Cerebellar nuclear complex (tissue), 1 donor: ENCODE results near the gene NDUFB2.
"Not testable (repeated sequence)": the region's sequence is repeated elsewhere in the genome, so short reads cannot be mapped to it uniquely, and the experiment has no call there.

Experiments used
- DNase-seq, 2 experiments: peaks; one replicate each; lab custom pipeline; 2025; lab: John Stamatoyannopoulos, UW

NDUFB2 gene

GRCh38 chr7:140672382-140673062, 24.0 kb upstream of the NDUFB2 start, which contains the start of gene ADCK2:
TSS of gene ADCK2 (plus strand) at chr7:140672945. CDS start at chr7:140673331, 386 bp downstream.
- no peak for DNase-seq

DNA sequence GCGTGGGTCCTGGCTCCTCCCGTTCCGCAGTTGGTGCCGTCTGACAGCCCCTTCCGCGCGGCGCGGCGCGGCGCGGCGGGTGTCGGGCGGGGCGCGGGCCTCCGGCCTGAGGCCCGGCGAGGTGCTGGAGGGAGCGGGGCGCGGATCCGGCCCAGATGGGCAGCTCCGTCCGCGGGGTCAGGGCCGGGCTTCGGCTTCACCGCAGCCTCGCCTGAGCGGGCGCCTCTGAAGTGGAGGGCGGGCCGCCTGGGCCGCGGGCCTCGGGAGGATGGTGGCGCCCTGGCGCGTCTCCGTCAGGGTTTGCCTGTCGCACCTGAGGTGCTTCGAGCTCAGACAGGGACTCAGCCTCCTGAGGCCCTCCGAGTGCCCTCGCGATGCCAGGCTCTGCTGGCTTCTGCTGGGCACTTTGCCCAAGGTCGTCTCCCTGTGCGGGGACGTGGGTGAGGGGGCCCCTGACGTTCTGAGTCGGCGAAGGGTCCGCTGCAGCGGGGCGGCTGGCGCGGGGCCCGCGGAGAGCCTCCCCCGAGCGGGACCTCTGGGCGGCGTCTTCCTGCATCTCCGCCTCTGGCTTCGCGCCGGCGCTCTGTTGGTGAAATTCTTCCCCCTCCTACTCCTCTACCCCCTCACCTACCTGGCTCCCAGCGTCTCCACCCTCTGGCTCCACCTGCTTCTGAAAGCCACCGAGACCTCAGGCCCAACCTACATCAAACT, 23.3 kb upstream of the NDUFB2 start:
- DNase-seq: no peak

- no peak for DNase-seq
Measured at GRCh38 chr7:140673774-140674155, 22.7 kb upstream of the NDUFB2 start.

- no peak for DNase-seq
Measured at GRCh38 chr7:140674356-140674800, 22.1 kb upstream of the NDUFB2 start.

DNA sequence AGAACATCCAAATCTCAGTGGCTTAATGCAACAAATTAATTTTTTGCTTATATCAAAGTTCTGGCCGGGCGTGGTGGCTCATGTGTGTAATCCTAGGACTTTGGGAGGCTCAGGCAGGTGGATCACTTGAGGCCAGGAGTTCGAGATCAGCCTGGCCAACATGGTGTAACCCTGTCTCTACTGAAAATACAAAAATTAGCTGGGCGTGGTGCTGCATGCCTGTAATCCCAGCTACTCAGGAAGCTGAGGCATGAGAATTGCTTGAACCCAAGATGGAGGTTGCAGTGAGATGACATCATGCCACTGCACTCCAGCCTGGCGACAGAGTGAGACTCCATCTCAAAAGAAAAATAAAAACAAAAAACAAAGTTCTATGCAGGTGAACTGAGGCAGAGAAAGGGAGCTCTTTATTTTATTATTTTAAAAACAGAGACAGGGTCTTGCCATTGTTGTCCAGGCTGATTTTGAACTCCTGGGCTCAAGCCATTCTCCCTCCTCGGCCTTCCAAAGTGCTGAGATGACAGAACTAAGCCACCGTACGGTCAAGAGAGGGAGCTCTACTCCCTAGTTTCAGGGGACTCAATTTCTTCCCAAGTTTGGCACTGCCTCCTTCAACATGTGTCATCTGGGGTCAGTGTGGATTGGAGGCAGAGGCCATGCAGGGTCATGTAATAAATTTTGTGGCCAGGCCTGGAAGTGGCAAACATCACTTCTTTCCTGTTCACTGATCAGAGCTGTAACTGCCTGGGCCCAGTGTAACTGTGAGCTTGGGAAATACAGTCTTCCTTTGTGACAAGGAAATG, 21.4 kb upstream of the NDUFB2 start:
- DNase-seq: no peak

DNA sequence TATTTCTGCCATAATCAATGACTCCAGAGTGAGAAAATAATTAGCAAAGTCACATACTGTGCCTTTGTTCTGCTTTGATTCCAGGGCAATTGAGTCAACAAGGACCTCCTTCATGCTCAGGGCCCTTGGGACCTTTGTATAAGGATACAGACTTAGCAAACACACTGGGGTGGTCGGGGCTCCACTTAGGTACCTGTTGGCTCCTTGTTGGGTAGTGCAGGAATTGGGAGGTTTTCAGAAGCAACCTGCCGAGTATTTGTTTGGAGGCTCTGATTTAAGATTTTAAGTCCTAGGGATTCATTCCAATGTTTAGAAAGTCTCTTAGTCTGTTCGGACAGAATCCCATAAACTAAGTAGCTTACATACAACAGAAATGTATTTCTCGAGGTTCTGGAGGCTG, 20.8 kb upstream of the NDUFB2 start:
- DNase-seq: no peak

DNA sequence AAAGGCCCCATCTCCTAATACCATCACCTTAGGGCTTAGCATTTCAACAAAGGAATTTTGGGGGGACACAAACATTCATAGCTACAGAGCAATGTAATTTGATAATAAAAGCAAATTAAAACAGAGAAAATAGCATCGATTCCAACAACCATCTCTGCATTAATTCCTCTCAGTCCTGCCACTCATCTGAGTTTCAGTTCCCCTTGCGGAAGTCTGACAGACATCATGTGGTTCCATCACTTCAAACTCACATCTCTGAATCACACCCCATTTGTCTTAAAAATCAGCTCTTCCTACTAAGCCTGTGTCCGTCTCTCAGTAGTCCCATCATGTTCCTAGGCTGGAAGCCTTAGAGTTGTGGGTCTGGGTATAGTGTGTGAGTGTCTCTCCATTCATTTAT, 20.2 kb upstream of the NDUFB2 start:
- DNase-seq: no peak

- not testable (repeated sequence) for DNase-seq
Measured at GRCh38 chr7:140676956-140677355, 19.6 kb upstream of the NDUFB2 start.

DNA sequence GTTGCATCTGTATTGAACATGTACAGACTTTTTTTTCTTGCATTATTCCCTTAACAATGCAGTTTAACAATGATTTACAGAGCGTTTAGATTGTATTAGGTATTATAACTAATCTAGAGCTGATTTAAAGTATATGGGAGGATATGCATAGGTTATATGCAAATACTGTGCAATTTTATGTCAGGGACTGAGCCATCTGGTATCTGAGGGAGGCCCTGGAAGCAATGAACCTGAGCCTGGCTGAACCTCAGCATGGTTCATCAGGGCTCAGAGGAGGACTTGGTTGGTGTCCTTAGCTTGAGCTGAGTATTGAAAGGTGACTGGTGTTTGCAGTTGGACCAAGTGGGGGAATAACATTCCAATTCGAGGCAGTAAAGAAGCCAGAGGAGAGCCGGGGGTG, 19.0 kb upstream of the NDUFB2 start:
- no peak for DNase-seq

GRCh38 chr7:140678081-140678815, 18.3 kb upstream of the NDUFB2 start:
- DNase-seq: no peak

DNA sequence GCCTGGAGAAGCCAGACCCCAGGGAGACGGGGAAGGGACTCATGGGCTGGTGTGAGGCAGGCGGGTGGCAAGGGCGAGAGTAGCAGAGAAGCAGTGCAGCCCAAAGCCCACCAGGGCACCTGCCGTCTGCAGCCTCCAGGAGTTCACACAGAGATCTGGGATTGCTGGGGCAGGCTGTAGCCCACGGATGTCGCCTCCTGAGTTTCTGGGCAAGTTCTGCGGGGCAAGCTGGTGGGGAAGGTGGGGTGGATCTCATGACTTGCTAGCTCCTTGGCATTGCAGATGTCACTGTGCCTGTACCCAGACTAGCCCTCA, 17.7 kb upstream of the NDUFB2 start:
- no peak for DNase-seq

DNA sequence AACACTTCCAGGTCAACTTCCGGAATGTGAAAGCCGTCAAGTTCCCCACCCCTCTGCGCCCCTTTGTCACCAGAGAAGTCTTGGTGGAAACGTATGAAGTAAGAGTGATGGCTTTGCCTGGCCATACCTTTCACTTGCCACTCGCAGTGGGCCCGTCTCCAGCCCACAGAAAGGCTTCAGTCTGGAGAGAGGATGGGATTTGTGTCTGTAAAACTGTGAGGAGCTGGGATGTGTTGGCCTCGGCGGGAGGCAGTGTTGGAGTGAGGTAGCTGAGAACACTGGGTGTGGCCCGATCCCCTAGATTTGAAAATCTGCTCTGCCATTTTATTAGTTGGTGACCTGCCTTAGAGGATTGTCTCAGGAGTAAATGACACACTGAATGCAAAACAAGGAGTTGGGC, 17.3 kb upstream of the NDUFB2 start:
- DNase-seq: no peak

DNA sequence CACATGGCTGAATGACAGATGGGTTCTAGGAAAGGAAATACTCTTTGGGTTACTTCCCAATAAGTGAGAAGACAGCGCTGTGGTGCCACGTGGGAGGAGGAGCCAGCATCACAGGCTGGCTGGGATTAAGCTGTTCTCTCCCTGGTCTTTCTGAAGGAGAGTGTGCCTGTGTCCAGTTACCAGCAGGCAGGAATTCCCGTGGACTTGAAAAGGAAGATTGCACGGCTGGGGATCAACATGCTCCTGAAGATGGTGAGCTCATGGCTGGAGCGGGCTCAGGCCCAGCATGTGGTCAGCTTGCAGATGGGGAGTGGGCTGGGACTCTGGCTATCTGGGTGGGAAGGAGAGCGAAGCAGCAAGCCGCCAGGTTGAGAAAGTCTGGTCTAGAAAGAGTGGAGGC, 15.6 kb upstream of the NDUFB2 start:
- DNase-seq: no peak

GRCh38 chr7:140681766-140682165, 14.7 kb upstream of the NDUFB2 start:
- DNase-seq: no peak

- no peak for DNase-seq
Measured at GRCh38 chr7:140683657-140684056, 12.9 kb upstream of the NDUFB2 start.

DNA sequence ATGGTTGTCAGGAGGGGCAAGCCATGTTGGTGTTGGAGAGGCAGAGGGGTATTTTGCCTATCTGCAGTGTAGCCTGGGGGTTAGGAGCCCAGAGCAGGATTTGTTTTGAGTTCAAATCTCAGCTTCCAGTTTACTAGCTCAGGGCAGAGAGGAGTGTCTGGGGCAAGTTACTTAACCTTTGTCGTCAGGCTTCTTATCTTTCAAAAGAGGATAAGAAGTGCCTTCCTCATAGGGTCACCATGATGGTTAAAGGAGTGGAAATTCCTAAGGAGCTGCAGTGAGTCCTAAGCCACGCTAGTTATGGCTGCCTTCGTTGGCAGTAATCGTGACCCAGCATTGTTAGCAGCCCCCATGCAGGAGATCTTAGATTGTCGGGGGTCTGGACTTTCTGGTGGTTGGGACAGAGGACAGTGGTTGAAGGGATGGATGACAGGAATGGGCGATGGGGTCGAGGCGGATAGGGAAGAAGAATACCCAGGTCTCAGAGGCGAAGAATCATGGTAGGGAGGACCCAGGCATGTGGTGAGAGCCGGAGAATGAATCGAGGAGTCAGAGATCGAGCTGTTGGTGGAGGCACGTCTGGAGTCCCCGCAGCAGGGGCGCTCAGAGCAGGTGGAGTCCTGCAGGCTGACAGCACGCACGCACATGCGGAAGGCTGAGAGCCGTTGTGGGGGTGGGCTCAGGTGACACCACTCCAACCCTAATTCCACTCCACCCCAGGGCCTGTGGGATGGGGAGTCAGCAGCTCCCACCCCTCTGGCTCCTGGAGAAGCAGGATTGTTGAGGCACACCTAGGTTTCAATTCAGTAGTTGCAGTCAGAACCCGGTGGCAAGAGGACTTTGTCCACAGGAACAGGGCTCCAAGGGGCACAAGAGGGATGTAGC, 12.2 kb upstream of the NDUFB2 start:
- no peak for DNase-seq

DNA sequence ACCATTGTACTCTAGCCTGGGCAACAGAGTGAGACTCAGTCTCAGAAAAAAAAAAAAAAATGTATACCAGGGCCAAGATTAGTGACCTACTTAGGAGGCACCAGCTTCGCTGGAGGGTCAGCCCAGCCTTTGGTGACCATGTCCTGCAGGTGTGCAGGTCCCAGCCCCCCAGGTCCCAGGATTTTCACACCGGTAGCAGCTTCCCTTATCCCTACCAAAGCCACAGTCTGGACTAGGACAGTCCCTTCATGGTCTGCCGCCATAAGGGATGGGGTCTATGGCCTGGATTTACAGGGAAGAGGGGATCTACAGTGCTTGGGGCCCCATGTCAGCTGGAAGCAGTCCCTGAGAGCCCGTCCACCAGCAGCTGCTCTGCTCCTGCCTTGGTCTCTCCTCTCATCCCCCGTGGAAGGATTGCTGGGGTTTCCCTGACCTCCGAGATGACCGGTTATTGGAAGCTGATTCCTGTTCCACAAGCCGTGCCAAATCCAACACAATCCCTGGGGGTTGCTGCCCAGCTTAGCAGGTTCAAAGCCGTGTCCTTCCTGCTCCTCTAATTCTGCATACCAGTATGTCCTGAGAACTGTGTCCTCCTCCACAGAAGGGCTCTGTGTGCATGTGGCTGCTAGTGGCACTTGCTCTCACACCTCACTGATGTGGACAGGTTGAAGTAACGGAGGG, 11.0 kb upstream of the NDUFB2 start:
- DNase-seq: no peak

- DNase-seq: no peak
Measured at GRCh38 chr7:140686921-140687320, 9.6 kb upstream of the NDUFB2 start.

DNA sequence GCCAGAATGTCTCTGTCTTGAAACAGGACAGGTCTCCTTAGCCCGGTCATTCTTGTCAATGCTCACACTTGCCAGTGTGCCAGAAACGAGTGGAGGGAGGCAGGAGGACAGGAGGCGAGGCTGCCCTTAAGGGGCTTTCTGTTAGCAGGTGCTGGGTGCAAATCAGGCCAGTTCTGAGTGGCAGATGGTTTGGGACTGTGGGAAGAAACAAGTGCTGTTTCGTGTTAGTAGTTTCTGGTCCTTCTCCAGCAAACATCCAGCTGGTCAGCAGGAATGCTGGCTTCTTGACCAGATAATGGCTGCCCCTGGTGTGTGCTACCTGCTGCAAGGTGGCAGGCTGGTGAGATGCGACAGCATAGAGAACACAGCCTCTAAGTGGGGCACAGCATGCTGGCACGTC, 8.2 kb upstream of the NDUFB2 start:
- no peak for DNase-seq
